ENCODE measurements around the gene ZFYVE28. TPM values are rescaled to one million over a fixed set of nuclear protein-coding genes. Genes with fewer than 3 reads are reported as not detected.

The ZFYVE28 gene
- total RNA-seq, 1 donor from 2014 or later: 5.6 TPM

DNA sequence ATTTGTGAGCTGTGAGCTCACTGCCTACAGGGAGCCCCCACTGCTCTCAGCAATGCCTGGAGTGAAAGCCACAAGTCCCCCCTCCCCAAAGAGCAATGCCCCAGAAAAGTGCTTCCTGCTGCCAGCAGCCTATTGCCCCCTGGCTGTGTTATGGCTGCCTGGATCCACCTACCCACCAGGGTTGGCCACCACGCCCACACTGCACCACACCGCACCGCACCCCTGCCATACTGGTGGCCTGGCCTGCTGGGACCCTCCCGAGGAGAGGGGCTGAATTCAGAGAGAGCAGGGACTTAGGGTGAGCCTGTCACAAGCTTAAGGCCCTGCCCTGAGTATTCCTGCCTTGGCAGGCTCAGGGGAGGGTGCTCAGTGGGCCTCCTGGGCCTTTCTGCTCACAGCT lies 4.6 kb upstream of the ZFYVE28 start:
- DNase-seq: no peak
- no peak overlapping the region for H3K27ac ChIP-seq (replicated peaks)
- H3K4me1 ChIP-seq: peaks cover 10% of the 10 kb centered on the region
- no peaks in the 10 kb centered on the region for H3K36me3 ChIP-seq
- no peak overlapping the region for H3K4me3 ChIP-seq
- no peaks in the 10 kb centered on the region for H3K9me3 ChIP-seq (replicated peaks)
- TF ChIP-seq, protein P1, sequence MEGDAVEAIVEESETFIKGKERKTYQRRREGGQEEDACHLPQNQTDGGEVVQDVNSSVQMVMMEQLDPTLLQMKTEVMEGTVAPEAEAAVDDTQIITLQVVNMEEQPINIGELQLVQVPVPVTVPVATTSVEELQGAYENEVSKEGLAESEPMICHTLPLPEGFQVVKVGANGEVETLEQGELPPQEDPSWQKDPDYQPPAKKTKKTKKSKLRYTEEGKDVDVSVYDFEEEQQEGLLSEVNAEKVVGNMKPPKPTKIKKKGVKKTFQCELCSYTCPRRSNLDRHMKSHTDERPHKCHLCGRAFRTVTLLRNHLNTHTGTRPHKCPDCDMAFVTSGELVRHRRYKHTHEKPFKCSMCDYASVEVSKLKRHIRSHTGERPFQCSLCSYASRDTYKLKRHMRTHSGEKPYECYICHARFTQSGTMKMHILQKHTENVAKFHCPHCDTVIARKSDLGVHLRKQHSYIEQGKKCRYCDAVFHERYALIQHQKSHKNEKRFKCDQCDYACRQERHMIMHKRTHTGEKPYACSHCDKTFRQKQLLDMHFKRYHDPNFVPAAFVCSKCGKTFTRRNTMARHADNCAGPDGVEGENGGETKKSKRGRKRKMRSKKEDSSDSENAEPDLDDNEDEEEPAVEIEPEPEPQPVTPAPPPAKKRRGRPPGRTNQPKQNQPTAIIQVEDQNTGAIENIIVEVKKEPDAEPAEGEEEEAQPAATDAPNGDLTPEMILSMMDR (IDR thresholded peaks at IDR 0.05; ENCODE audit: borderline replicate concordance): no peak
- peaks cover 69% of the 10 kb centered on the region for H3K27me3 ChIP-seq (ENCODE audit: low read depth)
- intact Hi-C loops (cut with micrococcal nuclease): no loop called here

DNA sequence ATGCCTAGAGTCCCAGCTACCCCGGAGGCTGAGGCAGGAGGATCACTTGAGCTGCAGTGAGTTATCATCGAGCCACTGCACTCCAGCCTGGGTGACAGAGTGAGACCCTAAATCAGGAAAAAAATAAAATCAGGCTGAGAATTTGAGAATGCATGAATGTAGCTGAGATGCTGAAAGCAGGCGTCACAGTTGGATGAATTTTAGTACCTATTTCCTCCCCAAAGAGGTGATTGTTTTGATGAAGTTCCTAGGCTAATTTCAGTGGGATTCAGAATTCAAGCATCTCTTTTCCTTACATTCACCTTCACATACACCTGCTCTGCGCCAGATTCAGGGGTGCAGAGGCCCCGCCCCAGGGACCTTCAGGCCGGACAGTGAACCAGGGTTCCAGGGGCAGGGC lies 3.5 kb upstream of the ZFYVE28 start:
- Histone ChIP-seq H3K4me1 (peaks cover 19% of the 10 kb centered on the region), H3K9me3 (replicated peaks) (no peaks in the 10 kb centered on the region), H3K36me3 (no peaks in the 10 kb centered on the region), H3K27ac (replicated peaks) (no peak overlapping the region), H3K27me3 (ENCODE audit: low read depth) (peaks cover 60% of the 10 kb centered on the region), H3K4me3 (no peak overlapping the region)
- intact Hi-C loops (cut with micrococcal nuclease): no loop called here
- TF ChIP-seq, protein P1 (IDR thresholded peaks at IDR 0.05; ENCODE audit: borderline replicate concordance): no peak
- DNase-seq: no peak

DNA sequence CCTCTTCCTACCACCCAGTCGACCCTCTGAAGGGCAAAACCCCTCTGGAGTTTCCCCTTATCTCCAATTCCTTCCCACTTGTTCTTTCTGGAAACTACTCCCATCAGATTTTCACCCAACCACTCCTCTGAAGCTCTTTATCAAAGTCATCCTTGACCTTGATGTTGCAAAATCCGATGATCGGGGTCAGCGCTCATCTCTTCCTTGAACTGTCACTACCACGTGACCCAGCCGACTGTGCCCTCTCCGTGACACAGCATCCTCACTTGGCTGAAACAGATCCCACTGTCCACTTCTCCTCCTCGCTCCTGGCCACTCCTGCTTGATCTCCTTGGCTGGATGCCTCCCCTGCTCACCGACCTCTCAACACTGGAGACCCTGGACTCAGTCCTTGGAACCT lies 1.4 kb upstream of the ZFYVE28 start:
- Histone ChIP-seq H3K36me3 (no peaks in the 10 kb centered on the region), H3K4me1 (peaks cover 35% of the 10 kb centered on the region), H3K4me3 (peak overlapping the region; percentile 78), H3K27ac (replicated peaks) (no peak overlapping the region), H3K9me3 (replicated peaks) (no peaks in the 10 kb centered on the region), H3K27me3 (ENCODE audit: low read depth) (peaks cover 53% of the 10 kb centered on the region)
- DNase-seq: no peak
- TF ChIP-seq, protein P1 (IDR thresholded peaks at IDR 0.05; ENCODE audit: borderline replicate concordance): no peak
- intact Hi-C loops (cut with micrococcal nuclease): no loop called here

DNA sequence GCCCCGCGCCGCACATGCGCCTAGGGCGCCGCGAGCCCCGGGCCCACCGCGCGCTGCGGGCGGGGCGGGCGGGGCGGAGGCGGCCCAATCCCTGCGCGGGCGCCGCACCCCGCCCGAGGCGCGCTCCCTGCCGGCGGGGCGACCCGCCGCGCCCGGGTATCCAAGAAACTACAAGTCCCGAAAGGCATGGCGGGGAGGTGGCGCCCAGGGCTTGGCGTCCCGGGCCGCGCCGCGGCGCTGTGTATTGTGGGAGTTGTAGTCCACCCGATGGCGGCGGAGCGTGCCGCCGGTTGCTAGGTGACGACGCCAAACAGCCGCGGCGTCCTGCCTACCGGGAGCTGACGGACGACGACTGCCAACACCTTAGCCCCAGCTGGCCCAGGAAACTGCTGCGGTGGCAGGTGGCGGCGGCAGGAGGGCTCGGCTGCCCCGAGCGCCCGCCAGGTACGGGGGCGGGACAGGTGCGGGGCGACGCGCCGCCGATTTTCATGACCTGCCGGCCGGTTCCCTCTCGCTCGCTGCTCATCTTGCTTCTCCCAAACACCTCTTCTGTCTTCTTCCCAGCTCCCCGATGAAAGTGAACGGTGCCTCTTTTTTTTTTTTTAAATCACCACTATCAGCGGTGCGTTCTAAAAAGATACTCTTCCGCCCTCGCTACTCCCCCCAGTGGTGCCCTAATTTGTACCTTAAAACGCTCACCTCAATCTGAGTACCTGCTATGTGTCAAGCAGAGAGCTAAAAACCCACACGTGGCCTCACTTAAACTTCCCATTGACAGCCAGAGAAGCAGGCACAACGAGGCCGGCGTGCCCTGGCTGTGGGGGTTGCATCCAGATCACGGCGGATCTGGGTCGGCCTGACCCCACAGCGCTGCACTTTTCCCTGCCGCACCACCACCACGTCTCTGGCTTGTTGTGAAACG lies 466 bp upstream of the ZFYVE28 start, which contains the start of gene CFAP99:
CFAP99 (plus strand) TSS at position 306 of the 922 bp plus-strand sequence.
- peak; percentile 98 for DNase-seq
- no peaks in the 10 kb centered on the region for H3K9me3 ChIP-seq (replicated peaks)
- peaks cover 47% of the 10 kb centered on the region for H3K27me3 ChIP-seq (ENCODE audit: low read depth)
- TF ChIP-seq, protein P1 (IDR thresholded peaks at IDR 0.05; ENCODE audit: borderline replicate concordance): peak; percentile 33
- peaks cover 42% of the 10 kb centered on the region for H3K4me1 ChIP-seq
- intact Hi-C loops (cut with micrococcal nuclease): no loop called here
- no peaks in the 10 kb centered on the region for H3K36me3 ChIP-seq
- peak within 1 kb of the TSS; percentile 78 for H3K4me3 ChIP-seq
- peak within 1 kb of the TSS; percentile 78 for H3K27ac ChIP-seq (replicated peaks)

DNA sequence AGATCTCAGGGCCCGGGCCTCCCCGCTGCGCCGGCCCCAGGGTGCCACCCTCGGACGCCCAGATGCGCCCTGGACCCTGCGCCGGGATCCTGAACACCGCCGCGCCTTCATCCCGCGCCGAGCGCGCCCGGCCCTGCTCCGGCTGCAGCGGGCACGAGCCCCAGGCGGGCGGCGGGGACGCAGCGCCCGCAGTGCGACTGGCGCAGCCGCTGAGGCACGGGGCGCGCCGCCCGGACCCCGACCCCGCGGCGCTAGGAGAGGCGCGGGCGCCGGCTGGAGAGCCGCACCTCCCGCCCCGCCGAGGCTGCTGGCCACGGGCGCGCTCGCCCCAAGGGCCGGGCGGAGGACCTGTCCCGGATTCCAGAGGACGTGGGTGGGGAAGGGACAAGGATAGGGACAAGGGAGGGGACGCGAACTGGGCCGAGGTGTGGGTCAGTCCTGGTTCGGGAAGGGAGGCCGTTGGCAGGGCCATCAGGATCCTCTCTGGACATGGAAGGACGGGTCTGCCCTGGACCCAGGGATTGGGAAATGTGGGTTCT lies 1.1 kb downstream of the ZFYVE28 start:
- Histone ChIP-seq H3K27me3 (ENCODE audit: low read depth) (peaks cover 32% of the 10 kb centered on the region), H3K27ac (replicated peaks) (peak overlapping the region; percentile 78), H3K4me3 (peak overlapping the region; percentile 78), H3K36me3 (no peaks in the 10 kb centered on the region), H3K9me3 (replicated peaks) (no peaks in the 10 kb centered on the region), H3K4me1 (peaks cover 58% of the 10 kb centered on the region)
- TF ChIP-seq, protein P1 (IDR thresholded peaks at IDR 0.05; ENCODE audit: borderline replicate concordance): no peak
- DNase-seq: no peak
- intact Hi-C loops (cut with micrococcal nuclease): no loop called here
